NCI-H1105 (cell line): Measurements from ENCODE around the gene LHX5.

Source experiments
- DNase-seq: peaks from one replicate; lab custom pipeline; 2025; lab: John Stamatoyannopoulos, UW

The LHX5 gene

DNA sequence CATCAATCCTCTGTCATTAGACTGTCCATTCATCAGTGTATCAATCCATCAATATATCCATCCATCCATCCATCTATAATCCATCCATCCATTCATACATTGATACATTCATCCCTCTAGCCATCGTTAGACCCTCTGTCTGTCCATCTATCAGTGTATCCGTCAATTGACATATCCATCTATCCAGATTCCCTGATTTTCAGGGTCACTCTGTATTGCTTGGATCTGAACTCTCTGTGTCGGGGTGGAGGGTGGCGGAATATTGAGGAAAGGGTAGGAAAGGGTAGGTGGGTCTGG is 32.4 kb downstream of the LHX5 start:
- DNase-seq, result no peak

GRCh38 chr12:113438523-113439300 is 33.0 kb downstream of the LHX5 start:
- no peak for DNase-seq

DNA sequence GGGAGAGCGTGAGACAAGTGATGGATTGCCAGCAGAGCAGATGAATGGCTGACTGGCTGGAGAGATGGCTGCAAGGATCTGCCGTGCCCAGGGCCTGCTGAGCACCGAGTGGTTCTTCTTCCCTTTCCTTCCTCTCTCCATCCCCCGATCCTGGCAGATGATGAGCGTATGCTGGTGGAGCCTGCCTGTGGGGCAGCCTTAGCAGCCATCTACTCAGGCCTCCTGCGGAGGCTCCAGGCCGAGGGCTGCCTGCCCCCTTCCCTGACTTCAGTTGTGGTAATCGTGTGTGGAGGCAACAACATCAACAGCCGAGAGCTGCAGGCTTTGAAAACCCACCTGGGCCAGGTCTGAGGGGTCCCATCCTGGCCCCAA is 34.0 kb downstream of the LHX5 start:
- DNase-seq, result no peak

- DNase-seq, result no peak
These were observed 34.5 kb downstream of the LHX5 start for GRCh38 chr12:113436993-113437728.

- DNase-seq, result no peak
These were observed 35.1 kb downstream of the LHX5 start for GRCh38 chr12:113436586-113436985.

DNA sequence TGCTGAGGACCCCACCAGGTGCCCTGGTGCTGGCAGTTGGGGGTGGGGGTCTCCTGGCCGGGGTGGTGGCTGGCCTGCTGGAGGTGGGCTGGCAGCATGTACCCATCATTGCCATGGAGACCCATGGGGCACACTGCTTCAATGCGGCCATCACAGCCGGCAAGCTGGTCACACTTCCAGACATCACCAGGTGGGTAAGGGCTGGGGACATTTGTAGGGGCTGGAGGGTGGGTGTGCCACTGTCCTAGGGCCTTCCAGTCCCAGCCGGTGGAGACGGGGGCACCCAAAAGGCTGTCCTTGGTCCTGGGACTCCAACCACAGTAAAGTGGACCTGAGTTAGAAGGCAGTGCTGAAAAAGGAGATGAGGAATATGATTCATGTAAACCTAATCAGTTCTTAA is 36.3 kb downstream of the LHX5 start:
- DNase-seq, result no peak

DNA sequence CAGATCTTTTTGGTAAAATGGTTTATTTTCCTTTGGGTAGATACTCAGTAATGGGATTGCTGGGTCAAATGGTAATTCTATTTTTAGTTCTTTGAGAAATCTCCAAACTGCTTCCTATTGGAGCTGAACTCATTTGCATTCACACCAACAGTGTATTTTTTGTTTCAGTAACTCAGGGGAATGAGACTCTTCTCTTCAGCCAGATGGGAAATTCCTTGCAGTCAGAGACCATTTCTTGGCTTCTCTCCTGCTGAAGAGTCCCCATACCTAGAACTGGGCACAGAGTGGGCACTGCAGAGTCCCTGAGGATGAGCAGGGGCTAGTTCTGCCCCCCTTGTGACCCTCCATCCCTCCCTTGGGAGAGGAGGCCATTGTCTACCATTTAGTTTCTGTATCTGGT is 38.7 kb downstream of the LHX5 start:
- no peak for DNase-seq

- no peak for DNase-seq
These were observed 43.2 kb downstream of the LHX5 start for GRCh38 chr12:113428482-113428881.

GRCh38 chr12:113427882-113428281 is 43.8 kb downstream of the LHX5 start:
- no peak for DNase-seq

DNA sequence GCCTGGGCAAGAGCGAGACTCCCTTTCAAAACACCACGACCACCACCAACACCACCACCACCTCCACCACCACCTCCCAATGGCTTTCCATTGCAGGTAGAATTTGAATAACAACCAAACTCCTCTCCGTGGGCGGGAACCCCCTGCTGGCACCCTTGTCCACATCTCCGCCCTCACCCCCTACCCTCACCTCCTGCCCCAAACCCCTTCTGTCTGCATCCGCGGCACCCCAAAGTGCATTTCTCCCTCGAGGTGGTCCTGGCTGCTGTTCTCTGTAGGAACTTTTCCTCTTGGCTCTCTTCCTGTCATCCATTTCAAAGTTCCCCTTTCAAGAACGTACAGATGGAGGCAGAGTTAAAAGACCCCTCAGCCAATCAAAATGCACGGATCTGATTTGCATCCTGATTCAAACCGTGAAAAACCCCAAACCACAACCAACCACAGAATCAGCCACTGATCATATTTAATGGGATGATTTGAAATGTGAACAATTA is 45.7 kb downstream of the LHX5 start:
- no peak for DNase-seq

- DNase-seq, result no peak
These were observed 46.5 kb downstream of the LHX5 start for GRCh38 chr12:113424915-113425823.

- no peak for DNase-seq
These were observed 47.2 kb downstream of the LHX5 start for GRCh38 chr12:113424456-113424855.

GRCh38 chr12:113422886-113423669 is 48.6 kb downstream of the LHX5 start:
- no peak for DNase-seq

GRCh38 chr12:113422030-113422885 is 49.4 kb downstream of the LHX5 start, which contains the start of gene SDSL:
Gene SDSL (plus strand): TSS chr12:113422380. CDS start chr12:113427983, 5,603 bp downstream.
- no peak for DNase-seq

DNA sequence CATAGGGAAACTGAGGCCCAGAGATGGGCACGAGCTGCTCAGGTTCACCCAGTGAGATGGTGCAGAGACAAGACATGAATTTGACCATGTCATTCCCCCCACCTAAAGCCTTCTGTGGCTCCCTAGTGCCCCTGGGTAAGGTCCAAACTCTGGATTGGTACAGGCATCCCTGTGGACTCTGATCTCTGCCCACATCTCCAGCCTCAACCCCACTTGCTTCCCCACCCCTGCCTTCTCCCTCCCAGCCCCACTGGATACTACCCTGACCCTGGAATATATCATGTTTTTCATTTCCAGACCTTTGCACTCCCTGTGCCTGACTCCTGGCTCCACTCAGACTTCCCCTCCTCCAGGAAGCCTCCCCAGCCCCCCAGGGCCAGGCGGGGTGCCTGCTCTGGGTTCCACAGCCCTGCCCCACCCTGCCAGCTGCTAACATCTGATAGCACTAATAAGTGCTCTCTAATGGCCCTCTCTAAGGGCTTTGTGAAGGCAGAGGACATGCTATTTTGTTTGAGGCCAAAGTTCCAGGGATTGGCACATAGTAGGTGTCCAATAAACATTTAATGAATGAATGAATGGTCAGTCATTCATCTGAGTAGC is 50.6 kb downstream of the LHX5 start:
- DNase-seq, result no peak

GRCh38 chr12:113418213-113418879 is 53.3 kb downstream of the LHX5 start:
- DNase-seq, result no peak

DNA sequence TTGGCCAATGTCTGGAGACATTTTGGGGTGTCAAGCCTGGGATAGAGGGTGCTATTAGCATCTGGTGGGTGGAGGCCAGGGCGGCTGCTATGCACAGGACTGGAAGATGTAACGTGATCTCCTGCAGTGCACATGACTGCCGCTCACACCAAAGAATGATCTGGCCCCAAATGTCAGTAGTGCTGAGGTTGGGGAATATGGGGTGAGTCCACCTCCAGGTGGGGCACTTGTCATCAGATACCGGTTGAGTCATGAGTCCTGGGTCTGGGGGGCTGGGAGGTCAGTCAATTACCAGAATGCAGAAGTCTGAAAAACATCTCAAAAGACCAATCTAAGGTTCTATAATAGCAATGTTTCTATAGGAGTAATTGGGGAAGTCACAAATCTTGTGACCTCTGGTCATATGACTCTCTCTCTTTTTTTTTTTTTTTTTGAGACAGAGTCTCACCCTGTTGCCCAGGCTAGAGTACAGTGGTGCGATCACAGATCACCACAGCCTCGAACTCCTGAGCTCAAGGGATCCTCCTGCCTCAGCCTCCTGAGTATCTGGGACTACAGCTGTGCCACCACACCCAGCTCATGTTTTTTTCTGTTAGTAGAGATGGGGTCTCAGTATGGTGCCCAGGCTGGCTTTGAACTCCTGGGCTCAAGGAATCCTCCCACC is 55.4 kb downstream of the LHX5 start:
- DNase-seq, result no peak

GRCh38 chr12:113414519-113415038 is 57.1 kb downstream of the LHX5 start:
- DNase-seq, result no peak

GRCh38 chr12:113413488-113413939 is 58.2 kb downstream of the LHX5 start:
- no peak for DNase-seq
